ENCODE data around the gene MAGI2.
A peak's percentile ranks its signal among the peaks of the same experiment; 100 is the strongest.

MAGI2 gene

GRCh38 chr7:78443811-78444210 lies 1009.7 kb downstream of the MAGI2 start:
- DNase-seq = no peak

GRCh38 chr7:78441737-78442136 lies 1011.7 kb downstream of the MAGI2 start:
- DNase-seq = no peak

- no peak for DNase-seq
Observed at GRCh38 chr7:78438433-78438832, 1015.0 kb downstream of the MAGI2 start.

GRCh38 chr7:78437118-78437517 lies 1016.3 kb downstream of the MAGI2 start:
- peak; percentile 76 for DNase-seq

- DNase-seq = peak; percentile 7
Observed at GRCh38 chr7:78435355-78435754, 1018.1 kb downstream of the MAGI2 start.

GRCh38 chr7:78434281-78434680 lies 1019.2 kb downstream of the MAGI2 start:
- peak; percentile 15 for DNase-seq

- no peak for DNase-seq
Observed at GRCh38 chr7:78433421-78433820, 1020.0 kb downstream of the MAGI2 start.

- no peak for DNase-seq
Observed at GRCh38 chr7:78429878-78430277, 1023.6 kb downstream of the MAGI2 start.

GRCh38 chr7:78427209-78427608 lies 1026.3 kb downstream of the MAGI2 start:
- DNase-seq = no peak

GRCh38 chr7:78420001-78420400 lies 1033.5 kb downstream of the MAGI2 start:
- DNase-seq = no peak

GRCh38 chr7:78417180-78417853 lies 1036.2 kb downstream of the MAGI2 start:
- no peak for DNase-seq

- DNase-seq = no peak
Observed at GRCh38 chr7:78413568-78413967, 1039.9 kb downstream of the MAGI2 start.

- DNase-seq = no peak
Observed at GRCh38 chr7:78412216-78412858, 1041.1 kb downstream of the MAGI2 start.

GRCh38 chr7:78407031-78407430 lies 1046.4 kb downstream of the MAGI2 start:
- no peak for DNase-seq

GRCh38 chr7:78406531-78406930 lies 1046.9 kb downstream of the MAGI2 start:
- no peak for DNase-seq

GRCh38 chr7:78402096-78402495 lies 1051.4 kb downstream of the MAGI2 start:
- no peak for DNase-seq

GRCh38 chr7:78400038-78400437 lies 1053.4 kb downstream of the MAGI2 start:
- no peak for DNase-seq

- DNase-seq = no peak
Observed at GRCh38 chr7:78399033-78399769, 1054.3 kb downstream of the MAGI2 start.

- no peak for DNase-seq
Observed at GRCh38 chr7:78398576-78398975, 1054.9 kb downstream of the MAGI2 start.

GRCh38 chr7:78398081-78398480 lies 1055.4 kb downstream of the MAGI2 start:
- DNase-seq = no peak

GRCh38 chr7:78396210-78396609 lies 1057.3 kb downstream of the MAGI2 start:
- no peak for DNase-seq

GRCh38 chr7:78395298-78396036 lies 1058.0 kb downstream of the MAGI2 start:
- no peak for DNase-seq

- no peak for DNase-seq
Observed at GRCh38 chr7:78389022-78389421, 1064.4 kb downstream of the MAGI2 start.
